GM19468 (cell line): ENCODE data around the gene THADA.
A peak's percentile ranks its signal among the peaks of the same experiment; 100 is the strongest.

Source experiments
- ATAC-seq: cut with Tn5 transposase; IDR thresholded peaks from one replicate; pipeline ENCODE4 v1.9.1; 2021; ENCODE audit warnings: mild to moderate bottlenecking, moderate library complexity, moderate number of reproducible peaks; ENCODE audit not compliant: unreplicated experiment; ENCODE audit errors: extremely low read depth

The THADA gene

GRCh38 chr2:43421194-43421593, 174.6 kb downstream of the THADA start:
- ATAC-seq: no peak

- no peak for ATAC-seq
Observed at GRCh38 chr2:43420389-43420801, 175.4 kb downstream of the THADA start.

- no peak for ATAC-seq
Observed at GRCh38 chr2:43419876-43420275, 176.0 kb downstream of the THADA start.

GRCh38 chr2:43419243-43419642, 176.6 kb downstream of the THADA start:
- no peak for ATAC-seq

GRCh38 chr2:43418680-43419079, 177.2 kb downstream of the THADA start:
- no peak for ATAC-seq

GRCh38 chr2:43417300-43417699, 178.5 kb downstream of the THADA start:
- no peak for ATAC-seq

GRCh38 chr2:43415592-43415991, 180.2 kb downstream of the THADA start:
- no peak for ATAC-seq

- ATAC-seq: no peak
Observed at GRCh38 chr2:43414586-43415135, 181.2 kb downstream of the THADA start.

GRCh38 chr2:43414033-43414432, 181.8 kb downstream of the THADA start:
- ATAC-seq: no peak

GRCh38 chr2:43412114-43412753, 183.6 kb downstream of the THADA start:
- ATAC-seq: no peak

- no peak for ATAC-seq
Observed at GRCh38 chr2:43410055-43410604, 185.7 kb downstream of the THADA start.

- ATAC-seq: peak; percentile 82
Observed at GRCh38 chr2:43408407-43409160, 187.3 kb downstream of the THADA start.

- peak; percentile 22 for ATAC-seq
Observed at GRCh38 chr2:43407935-43408334, 187.9 kb downstream of the THADA start.

GRCh38 chr2:43406651-43407279, 189.1 kb downstream of the THADA start:
- ATAC-seq: no peak

GRCh38 chr2:43405829-43406228, 190.0 kb downstream of the THADA start:
- no peak for ATAC-seq

- ATAC-seq: peak; percentile 26
Observed at GRCh38 chr2:43402452-43402937, 193.3 kb downstream of the THADA start.

GRCh38 chr2:43402002-43402401, 193.8 kb downstream of the THADA start:
- peak; percentile 78 for ATAC-seq

GRCh38 chr2:43400508-43400907, 195.3 kb downstream of the THADA start:
- no peak for ATAC-seq

GRCh38 chr2:43399515-43400264, 196.1 kb downstream of the THADA start:
- no peak for ATAC-seq

GRCh38 chr2:43399098-43399497, 196.7 kb downstream of the THADA start:
- no peak for ATAC-seq
